HG03442 (cell line): ENCODE measurements around the gene AHSG.

Experiments used
- ATAC-seq: cut with Tn5 transposase; IDR thresholded peaks from one replicate; pipeline ENCODE4 v1.9.1; 2021; ENCODE audit warnings: mild to moderate bottlenecking, moderate library complexity; ENCODE audit not compliant: unreplicated experiment

The AHSG gene

DNA sequence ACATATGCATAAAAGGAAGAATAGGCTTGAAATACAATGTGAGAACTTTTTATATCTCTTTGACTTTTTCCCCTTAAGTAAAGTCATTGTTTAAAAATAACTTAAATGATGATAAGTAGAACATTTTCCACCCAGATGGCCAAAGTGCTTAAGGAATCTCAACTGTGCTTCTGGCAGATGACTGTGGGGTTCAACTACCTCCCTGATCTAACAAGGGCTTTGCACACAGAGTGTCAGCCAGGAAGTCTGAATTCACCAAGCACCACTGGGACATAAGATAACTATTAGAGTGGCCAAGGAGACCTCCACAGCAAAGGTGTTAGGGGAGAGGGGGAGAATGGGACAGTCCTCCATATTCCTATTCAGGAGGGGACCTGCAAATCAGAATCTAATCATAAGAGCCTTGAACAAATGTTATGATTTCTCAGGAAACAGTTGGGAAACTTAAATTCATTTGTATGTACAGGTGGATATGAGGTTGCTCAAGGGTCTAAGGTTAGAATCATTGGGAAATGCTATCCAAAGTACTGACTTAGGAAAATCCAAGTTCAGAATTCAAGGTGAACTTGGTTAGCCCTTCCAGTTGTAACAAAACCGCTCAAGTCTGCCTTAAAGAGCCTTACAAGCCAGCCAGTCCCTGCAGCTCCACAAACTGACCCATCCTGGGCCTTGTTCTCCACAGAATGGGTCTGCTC, 27.1 kb downstream of the AHSG start, which contains the start of gene FETUB:
TSS of gene FETUB (plus strand) at position 622 of the 695 bp plus-strand sequence. CDS start at position 684, 62 bp downstream.
- no peak for ATAC-seq

DNA sequence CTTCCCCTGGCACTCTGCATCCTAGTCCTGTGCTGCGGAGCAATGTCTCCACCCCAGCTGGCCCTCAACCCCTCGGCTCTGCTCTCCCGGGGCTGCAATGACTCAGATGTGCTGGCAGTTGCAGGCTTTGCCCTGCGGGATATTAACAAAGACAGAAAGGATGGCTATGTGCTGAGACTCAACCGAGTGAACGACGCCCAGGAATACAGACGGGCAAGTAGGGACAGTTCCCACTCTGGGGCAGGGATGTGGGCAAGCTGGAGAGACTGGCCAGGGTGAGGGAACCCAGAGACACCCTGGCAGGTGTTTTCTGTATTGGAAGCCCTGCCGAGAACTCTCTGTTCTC, 27.6 kb downstream of the AHSG start:
- ATAC-seq: no peak

GRCh38 chr3:186640929-186641328, 28.1 kb downstream of the AHSG start:
- no peak for ATAC-seq

DNA sequence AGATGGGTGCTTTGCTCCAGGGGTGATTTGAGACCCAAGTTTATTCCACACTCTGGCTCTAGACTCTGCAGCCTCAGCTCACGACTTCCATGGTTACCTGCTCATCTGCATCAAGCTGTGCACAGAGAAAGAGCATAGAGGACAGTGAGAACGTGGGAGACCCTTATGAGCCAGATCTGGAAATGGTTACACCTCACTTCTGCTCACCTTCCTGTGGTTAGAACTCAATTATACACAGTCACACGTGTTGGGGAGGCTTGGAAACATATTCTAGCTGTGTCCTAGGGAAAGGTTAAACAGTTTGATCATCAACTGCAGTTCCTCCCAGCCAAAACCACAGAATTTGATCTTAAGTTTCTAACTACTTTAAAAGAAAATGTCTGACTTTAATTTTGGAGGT, 29.2 kb downstream of the AHSG start:
- ATAC-seq: no peak

GRCh38 chr3:186643493-186643892, 30.6 kb downstream of the AHSG start:
- ATAC-seq: peak; percentile 57

GRCh38 chr3:186644683-186645082, 31.8 kb downstream of the AHSG start:
- ATAC-seq: no peak

DNA sequence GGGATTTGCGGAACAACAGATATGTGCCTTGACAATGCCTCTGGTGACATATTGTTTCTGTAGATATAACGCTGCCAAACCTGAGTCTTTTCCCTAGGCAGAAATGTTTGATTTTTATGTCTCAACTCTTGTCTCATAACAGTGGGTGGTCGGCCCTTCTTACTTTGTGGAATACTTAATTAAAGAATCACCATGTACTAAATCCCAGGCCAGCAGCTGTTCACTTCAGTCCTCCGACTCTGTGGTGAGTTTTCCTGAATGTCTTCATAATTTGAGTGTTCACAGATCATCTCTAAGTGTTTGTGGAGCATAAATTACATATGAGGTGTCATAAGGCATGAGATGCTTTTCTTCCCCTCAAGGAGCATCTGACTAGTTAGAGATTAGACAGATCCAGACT, 33.2 kb downstream of the AHSG start:
- no peak for ATAC-seq

- no peak for ATAC-seq
Measured at GRCh38 chr3:186646841-186647240, 34.0 kb downstream of the AHSG start.

GRCh38 chr3:186648851-186649250, 36.0 kb downstream of the AHSG start:
- ATAC-seq: no peak

DNA sequence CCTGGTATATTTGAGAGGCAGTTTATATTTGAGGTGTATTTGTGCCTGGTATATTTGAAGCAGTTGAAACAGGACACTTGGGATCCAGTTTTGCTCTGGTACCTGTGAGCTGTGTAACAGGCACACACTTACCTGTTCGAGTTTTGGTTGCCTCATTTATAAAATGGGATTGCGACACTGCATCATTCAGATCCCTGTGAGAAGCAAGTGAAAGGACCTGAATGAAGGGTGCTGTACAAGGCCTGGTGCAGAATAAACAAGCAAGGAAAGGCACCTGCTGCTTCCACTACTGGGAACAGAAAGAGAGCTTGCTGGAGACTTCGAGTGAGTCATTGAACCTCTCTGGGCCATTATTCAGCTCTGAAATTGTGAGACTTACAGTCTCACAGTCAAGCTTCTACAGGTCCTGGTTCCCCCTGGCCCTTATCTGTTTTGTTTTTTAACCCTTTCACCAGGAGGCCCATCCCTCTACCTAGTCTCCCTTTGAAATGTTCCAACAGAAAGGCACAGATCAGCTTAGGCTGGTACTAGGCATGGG, 38.9 kb downstream of the AHSG start:
- ATAC-seq: no peak

GRCh38 chr3:186653080-186653707, 40.3 kb downstream of the AHSG start:
- peak; percentile 85 for ATAC-seq

- no peak for ATAC-seq
Measured at GRCh38 chr3:186653984-186654383, 41.1 kb downstream of the AHSG start.

DNA sequence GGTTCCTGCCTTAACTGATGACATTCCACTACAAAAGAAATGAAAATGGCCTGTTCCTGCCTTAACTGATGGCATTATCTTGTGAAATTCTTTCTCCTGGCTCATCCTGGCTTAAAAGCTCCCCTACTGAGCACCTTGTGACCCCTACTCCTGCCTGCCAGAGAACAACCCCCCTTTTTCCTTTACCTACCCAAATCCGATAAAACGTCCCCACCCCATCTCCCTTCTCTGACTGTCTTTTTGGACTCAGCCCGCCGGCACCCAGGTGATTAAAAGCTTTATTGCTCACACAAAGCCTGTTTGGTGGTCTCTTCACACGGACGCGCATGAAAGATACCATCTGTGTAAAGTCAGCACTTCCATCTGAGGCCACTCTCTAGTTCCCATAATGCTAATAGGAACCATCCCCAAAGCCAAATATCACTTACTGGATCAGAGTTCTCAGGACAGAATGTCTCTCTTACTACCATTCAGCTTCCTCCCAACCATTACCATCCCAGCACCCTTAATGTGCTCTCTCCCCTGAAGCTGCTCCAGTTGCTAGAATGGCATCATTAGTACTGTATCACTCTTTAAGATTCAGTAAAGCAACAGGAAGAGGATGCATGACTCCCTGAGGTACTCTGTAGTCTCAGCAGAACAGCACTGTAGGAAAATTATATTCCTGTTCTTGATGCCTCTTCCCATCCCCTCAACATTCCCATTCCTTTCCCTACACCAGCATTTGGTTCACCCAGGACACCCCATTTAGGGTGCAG, 50.7 kb downstream of the AHSG start:
- no peak for ATAC-seq

GRCh38 chr3:186664119-186664495, 51.2 kb downstream of the AHSG start:
- no peak for ATAC-seq

DNA sequence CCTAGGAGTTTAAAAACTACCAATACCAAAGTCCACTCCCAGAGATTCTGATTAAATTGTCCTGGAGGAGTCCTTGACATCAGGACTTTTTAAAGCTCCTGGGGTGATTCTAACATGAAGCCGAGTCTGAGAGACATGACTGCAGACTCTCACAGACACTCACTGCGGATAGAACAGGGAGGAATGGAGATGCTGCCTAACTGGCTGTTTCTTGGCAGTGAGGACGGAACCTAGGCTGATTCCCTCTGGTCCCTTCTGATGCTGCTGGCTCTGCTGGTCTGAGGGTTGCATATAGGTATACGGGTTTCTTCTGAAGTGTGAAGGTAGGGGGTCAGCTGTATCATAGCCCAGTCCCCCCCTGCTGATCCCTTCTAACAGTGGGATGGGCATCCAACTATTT, 51.6 kb downstream of the AHSG start:
- no peak for ATAC-seq

DNA sequence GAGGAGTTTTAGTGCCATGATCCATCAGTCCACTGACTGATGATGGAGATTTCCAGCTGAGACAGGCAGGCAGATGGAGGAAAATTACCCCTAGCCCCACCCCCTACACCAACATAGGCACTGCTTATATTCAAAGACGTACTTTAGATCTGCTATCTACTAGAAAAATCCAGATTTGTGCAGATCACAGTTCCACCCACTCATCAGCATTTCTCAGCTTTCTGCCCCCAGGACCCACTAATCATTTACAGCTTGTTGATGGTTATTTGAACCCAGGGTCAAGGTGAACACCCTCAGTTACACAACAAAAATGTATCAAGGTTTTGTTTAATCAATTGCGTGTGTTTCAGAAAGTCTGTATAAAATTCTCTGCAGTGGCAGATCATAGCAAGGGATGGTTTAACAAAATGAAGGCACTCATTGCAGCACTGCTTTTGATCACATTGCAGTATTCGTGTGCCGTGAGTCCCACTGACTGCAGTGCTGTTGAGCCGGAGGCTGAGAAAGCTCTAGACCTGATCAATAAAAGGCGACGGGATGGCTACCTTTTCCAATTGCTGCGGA, 52.8 kb downstream of the AHSG start, which contains the start of gene HRG:
TSS of gene HRG (plus strand) at position 390 of the 564 bp plus-strand sequence. CDS start at position 408, 18 bp downstream.
- no peak for ATAC-seq

- no peak for ATAC-seq
Measured at GRCh38 chr3:186668426-186668825, 55.6 kb downstream of the AHSG start.

- ATAC-seq: no peak
Measured at GRCh38 chr3:186669378-186670084, 56.7 kb downstream of the AHSG start.

DNA sequence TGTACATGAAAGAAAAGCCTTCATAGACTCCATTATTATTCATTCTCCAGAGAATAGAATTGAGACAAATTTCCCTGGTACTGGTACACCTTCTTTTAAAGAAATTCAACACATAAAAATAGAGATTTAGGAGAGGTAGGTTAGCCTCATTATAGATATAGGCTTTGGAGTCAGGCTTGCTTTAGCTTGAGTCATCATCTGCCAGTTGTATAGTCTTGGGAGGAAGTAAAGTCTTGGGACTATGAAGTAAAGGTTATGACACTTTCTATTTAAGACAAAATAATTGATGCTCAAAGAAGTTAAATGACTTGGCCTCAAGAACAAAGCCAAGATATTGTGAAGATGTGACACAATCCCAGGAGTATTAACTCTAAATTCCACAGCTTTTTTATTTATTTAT, 57.3 kb downstream of the AHSG start:
- ATAC-seq: no peak
